GM10266 (cell line): ENCODE data around the gene HJV.

Experiments used
- DNase-seq: peaks from one replicate; pipeline ENCODE4 v3.0.0; 2012; ENCODE audit errors: extremely low spot score
- TF ChIP-seq, protein P1 (sequence below): IDR thresholded peaks from 2 replicates; pipeline ENCODE4 v1.5.1; 2012; ENCODE audit warnings: mild to moderate bottlenecking, low read depth; ENCODE audit not compliant: control insufficient read depth, insufficient read depth; ENCODE audit errors: missing control alignments

HJV gene

GRCh38 chr1:145979746-145980456 lies 41.6 kb downstream of the HJV start:
- TF ChIP-seq, protein P1, sequence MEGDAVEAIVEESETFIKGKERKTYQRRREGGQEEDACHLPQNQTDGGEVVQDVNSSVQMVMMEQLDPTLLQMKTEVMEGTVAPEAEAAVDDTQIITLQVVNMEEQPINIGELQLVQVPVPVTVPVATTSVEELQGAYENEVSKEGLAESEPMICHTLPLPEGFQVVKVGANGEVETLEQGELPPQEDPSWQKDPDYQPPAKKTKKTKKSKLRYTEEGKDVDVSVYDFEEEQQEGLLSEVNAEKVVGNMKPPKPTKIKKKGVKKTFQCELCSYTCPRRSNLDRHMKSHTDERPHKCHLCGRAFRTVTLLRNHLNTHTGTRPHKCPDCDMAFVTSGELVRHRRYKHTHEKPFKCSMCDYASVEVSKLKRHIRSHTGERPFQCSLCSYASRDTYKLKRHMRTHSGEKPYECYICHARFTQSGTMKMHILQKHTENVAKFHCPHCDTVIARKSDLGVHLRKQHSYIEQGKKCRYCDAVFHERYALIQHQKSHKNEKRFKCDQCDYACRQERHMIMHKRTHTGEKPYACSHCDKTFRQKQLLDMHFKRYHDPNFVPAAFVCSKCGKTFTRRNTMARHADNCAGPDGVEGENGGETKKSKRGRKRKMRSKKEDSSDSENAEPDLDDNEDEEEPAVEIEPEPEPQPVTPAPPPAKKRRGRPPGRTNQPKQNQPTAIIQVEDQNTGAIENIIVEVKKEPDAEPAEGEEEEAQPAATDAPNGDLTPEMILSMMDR: no peak
- no peak for DNase-seq

- DNase-seq: peak; percentile 88
- TF ChIP-seq, protein P1: peak; percentile 52
Observed at GRCh38 chr1:145978854-145979745, 42.4 kb downstream of the HJV start.

DNA sequence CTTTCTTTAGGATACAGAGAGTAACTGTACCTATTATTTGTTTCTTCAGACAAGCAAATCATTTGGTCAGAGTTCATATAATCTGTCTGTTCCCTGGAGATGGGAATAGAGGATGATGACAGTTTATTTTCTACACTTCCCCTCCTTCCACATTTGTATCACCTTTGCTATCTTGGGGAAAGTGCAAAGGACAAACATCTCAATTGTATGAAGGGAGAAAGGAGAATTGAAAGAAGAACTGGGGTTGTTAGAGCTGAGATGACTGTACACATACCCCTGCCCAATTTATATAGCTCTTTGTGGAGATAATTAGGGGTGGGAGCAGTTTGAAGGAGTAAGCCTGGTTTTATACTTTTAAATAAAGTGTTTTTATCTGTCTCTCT lies 43.1 kb downstream of the HJV start:
- TF ChIP-seq, protein P1: no peak
- DNase-seq: no peak

- TF ChIP-seq, protein P1: peak; percentile 83
- DNase-seq: peak; percentile 82
Observed at GRCh38 chr1:145977486-145978470, 43.8 kb downstream of the HJV start.

DNA sequence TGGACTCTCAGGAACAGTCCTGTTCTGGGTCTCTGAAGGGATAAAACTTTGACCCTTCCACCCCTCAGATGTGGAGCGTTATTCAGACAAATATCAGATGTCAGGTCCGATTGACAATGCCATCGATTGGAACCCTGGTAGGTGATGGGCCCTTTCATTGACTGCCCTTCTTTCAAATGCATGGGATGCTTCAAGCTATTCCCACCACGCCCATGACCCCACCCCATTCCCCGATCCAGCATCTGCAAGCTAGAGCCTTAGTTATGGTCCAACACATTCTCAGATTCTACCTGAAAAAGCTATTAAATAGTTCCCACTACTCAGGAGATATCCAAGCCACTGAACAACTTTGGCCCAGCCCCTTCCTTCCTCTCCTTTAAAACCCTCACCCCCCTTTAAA lies 44.5 kb downstream of the HJV start:
- TF ChIP-seq, protein P1: no peak
- DNase-seq: no peak

- TF ChIP-seq, protein P1: no peak
Observed at GRCh38 chr1:145975216-145975615, 46.3 kb downstream of the HJV start.

More at GRCh38 chr1:145975216-145975615, 46.3 kb downstream of the HJV start:
- no peak for DNase-seq
